HTERT RPE-1 (cell line): Measurements from ENCODE around the gene STRBP.

Experiments
- in situ Hi-C: fragments of 300-500 bp; cut with MboI; formaldehyde crosslinking; loops from 4 replicates; pipeline ENCODE4 v1.14.3; 2020; ENCODE audit warnings: low sequenced_read_pairs

STRBP gene

DNA sequence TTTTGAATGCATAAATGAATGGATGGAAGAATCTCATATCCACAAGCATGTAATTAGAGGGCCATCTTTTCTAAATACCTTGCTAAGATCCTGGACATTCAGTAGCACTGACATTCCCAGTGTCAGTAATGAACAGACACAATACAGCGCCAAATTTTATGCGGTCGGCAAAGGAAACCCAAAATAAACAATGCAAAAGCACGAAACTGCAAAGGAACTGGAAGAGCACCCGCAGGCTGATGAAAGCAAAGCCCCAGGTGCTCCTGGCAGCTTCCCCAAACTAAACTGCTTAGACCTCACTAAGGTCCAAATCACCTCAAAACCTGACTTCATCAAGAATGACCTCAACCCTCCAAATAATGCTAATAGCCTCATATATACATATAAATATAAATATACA is 133.0 kb downstream of the STRBP start:
- in situ Hi-C loops: no loop called here

DNA sequence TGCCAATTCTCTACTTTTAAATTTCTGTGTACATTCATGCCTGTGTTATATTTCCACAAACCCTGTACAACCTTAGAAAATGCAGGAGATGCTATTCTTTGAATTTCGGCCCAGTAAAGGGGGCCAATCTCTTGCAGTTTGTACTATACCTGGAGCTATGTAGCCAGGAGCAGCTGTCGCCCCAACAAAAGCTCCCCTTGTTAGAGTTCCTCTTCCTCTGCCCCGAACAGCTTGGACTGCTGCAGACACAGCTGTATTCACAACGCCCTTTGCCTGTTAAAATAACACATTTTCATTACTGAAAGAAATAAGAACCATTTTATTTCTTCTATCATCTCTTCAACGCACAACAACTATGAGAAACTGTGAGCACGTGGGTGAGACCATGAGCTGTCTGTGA is 135.7 kb downstream of the STRBP start:
- in situ Hi-C loops: no loop called here

DNA sequence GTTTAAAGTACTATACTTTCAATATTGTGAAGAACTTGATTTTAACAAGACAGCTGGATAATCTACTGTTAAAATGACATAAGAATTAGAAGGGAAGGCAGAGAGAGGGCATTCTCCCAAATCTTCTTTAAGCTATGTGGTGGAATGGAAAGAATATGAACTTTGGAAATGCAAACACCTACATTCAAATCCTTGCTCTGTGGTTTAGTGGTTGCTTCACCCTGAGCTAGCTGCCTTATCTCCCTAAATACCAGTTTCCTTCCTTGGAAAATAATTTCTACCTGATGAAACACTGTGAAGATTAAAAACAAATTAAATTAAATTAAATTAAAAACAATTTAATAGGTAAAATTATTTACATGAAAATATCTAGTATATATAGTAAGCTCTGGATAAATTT is 136.4 kb downstream of the STRBP start:
- in situ Hi-C loops: no loop called here

DNA sequence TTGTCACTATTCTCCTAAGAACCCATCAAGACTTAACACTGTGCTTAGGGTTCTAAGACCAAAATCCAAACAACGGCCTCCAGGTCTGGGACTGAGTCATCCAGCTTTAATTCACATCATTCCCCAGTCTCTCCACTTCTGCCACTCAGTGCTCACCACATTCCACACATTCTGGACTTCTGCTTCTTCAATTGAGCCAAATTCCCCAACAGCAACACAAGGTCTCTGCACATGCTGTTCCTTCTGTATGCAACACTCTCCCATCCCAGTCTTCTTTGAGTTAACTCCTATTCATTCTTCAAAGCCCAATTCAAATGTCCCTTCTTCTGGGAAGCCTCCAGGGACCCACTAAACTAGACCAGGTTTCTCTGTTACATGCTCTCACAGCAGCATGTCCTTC is 137.1 kb downstream of the STRBP start:
- in situ Hi-C loops: no loop called here

DNA sequence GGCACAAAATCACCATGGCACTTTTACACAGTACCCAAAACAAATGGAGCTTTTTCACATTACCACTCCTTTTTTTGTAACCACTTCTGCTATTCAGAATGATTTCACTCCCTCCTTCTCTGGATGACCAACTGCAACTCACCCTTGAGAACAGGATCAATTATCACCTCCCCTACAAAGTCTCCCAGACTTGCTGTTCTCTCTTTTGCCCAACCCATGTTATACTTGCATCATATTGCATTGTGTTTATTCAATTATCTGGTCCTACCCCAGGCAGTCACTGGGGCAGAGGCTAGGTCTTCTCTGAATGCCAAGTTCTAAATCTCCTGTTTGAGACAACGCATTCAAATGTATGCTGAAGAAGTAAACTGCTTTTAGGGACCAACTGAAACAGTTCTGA is 139.0 kb downstream of the STRBP start:
- in situ Hi-C loops: no loop called here

DNA sequence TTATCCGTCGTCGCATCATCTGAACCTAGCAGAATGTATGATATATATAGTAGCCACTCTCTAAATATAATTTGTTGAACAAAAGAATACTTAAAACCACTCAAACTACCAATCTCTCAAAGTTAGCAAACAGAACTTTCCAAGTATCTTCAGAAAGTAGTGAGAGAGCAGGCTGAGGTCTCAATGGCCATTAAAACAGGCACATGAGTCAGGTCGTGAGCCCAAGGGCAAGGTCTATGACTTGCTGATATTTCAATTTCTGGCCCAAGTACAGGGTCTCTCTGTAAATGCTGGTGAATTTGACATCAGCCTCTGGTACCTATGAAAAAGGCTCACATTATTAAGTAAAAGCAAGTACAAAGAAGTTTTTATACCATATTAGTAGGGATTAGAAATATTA is 139.8 kb downstream of the STRBP start:
- in situ Hi-C loops: no loop called here

DNA sequence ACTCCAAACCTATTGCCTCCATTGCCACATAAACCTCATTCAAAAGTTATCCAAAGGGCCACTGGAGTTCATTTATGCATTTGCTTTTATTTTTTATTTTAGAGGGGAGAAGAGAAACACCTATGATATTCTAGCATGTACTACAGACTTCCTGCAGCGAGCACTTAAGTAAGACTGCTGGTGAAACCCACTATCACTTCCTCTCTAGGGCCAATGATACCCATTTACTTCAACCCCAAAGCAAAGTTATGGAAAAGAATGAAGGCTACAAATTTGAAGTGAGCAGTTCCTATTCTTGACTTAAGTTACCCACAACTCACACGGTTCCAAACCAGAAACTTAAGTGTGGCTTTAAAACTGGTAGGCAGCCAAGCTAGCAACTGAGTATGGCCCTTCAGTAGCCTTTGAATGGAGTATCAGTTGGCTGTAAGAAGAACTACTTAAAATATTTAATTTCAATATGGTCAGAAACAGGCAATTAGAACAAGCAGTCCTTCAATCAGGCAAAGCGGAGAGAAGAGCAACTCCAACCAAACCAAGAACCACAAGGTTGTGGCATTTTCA is 140.8 kb downstream of the STRBP start:
- in situ Hi-C loops: no loop called here

DNA sequence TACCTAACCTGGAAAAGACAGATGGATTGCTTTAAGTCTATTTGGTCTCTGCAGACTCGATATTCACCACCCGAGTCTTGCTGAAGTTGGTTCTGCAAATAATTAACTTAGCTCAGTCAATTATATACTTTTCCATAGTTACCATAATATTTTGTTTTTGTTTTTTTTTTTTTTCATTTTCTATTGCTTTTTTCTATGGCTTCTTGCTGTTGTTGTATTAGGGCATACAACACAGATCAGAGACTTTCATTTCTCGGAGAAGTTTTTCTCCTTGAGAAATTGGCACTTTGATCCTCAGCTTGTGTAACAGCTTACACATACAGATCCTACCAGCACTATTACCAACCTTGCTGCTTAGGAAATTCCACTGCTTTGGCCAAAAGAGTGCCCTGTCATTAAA is 146.9 kb downstream of the STRBP start:
- in situ Hi-C loops: no loop called here

DNA sequence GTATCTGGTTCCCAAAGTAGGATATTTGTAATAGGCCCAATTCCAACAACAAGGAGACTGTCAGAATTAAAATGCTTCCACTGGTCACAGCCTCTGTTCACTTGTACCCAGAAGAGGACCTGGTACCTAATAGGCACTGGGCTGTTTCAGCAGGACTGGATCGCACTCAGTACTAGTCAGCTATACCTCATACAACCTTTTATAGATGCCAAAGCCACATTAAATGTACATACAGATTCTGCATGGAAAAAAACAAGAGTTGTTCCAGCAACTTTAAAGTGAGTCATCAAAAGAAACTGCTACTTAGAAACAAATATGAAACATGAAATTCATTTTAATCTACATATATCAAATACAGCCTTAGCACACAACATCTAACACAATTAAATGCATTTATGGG is 147.4 kb downstream of the STRBP start:
- in situ Hi-C loops: no loop called here

DNA sequence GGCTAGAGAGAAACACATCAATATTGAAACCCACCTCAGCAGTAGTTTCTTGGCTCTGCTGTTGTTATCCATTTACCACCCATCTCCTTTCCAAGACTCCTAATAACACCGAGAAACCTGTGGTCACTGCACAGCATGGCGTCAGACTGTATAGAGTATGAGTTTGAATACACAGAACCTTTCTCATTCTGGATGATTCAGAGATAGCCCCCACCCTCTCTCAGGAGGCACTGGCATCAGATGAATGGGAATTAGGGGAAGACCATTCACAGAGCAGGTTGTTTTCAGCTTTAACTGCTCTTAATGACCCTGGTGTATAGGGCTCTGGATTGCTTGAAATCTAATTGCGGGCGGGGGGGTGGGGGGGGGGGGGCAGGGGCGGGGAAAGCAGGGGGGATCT is 148.3 kb downstream of the STRBP start:
- in situ Hi-C loops: no loop called here

DNA sequence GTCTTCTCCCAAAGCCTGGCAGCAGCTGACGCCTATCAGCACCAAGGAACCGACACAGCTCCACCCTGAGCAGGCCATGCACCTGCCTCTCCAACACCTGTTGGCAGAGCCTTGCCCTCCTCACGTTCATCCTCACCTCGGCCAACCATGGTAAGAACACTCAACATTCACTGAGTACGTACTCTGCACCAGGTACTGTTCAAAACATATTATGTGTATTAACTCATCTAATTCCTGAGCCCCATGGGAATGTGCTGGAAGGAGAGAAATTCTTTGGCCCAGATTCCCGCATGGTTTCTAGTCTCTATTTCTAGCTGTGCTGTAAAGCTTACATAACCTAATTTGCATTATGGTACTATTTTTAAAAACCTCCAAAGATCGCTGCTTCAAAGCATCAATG is 148.8 kb downstream of the STRBP start:
- in situ Hi-C loops: no loop called here

DNA sequence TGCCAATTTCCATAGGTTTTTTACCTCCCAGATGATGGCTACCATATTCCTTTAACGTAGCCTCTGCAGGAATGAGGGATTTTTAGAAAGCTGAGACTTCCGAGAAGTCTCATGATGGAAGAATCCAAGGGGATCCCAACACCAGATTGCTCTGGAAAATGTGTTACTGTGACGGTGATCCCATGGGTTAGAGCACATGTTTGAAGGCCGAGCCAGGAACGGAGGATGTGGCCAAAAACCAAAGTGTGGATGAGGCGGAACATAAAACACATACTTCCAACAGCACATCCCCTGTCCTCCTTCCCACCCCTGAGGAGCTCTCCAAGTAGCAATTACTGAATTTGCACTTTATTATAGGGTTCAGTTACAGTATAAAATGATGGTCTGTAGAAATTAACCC is 152.3 kb downstream of the STRBP start:
- in situ Hi-C loops: no loop called here

DNA sequence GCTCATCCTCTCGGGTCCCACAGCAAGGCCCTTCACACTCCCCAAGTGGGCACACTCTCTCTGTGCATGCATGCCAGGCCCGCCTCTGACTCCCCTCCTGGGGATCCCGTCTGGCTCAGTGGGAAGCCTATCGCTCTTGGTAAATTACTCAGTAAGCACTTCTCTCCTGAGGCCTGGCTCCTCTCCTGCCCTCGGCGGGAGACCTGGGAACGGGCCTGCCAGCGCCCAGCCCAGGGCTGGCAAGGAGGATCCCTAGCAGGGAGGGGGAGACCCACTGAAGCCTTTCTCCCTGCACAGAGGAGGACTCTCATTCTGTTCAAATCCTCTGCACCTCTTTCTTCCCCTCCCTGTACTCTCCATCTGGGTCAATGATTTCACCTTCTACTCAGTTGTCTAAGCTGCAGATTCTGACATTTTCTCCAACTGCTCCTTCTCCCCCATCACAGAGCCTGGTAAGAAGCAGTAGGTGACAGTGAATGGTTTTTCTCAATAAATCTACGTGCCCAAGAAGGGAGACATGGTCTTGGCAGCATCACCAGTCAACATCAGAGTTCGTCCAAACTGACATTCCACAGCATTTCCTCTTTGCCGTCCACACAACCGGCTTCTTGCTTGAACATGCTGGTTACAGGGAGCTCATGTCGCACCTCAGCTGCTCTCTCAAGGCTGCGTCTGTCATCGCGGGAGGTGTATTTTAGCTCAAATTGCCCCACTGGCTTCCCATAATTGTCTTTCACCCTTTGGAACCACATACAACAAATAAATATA is 153.1 kb downstream of the STRBP start:
- in situ Hi-C loops: no loop called here

DNA sequence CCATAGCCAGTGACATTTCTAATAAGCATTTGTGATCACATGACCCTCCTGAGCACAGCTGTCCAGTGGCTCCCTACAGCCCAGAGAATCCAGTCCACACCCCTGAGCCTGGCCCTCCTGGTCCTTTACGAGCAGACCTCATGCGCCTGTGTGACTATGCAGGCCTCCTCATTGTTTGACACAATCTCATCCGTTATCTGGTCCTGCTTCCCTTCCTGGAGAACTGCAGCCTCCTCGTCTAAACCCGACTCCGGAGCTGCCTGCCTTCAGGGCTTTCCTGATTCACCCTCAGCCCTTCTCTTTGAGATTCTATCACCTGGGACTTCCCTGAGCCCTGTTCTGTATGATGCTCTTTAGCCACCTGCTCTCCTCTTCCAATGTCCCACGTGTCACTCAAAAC is 155.2 kb downstream of the STRBP start:
- in situ Hi-C loops: no loop called here

DNA sequence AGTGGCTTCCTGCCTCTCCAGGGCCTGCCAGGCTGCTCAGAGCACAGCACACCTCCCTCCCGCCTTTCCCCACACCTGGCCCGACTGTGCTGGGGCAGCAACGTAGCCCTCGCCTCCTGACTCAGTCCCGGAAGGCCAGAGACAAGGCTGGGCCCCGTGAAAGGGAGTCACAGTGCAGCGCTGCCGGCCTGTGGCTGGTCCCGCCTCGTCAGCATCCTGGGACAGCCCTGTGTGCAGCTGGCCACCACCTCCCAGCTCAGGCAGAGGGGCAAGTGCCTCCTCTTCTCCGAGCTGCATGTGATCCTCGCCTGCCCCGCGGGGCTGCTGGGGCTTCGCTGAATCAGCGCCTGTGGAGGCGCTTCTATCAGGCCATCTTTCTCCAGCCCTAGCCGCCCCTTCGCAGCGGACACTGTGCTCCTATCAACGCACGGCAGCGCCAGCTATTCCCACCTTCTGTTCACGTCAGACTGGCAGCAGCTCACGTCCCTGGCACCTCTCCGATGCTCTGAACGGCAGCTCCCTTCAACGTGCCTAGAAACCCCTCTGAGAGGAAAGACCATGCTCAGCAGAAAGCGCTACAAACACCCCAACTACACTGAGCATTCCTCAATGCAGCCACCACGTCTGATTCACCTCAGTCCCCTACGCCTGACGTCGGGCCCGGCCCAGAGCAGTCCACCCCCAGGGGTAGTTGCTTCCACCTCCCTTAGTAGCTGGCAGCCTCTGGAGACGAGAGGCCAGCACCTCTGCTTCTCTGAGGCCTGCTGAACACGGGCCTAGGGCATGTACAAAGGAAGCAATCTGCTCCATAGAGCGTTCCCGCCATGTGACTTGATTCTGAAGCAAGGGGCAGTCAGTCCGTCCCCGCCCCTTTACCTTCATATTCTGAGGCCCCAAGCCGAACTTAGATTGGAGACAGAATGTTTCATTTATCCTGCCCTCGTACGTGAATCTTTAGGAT is 156.1 kb downstream of the STRBP start:
- in situ Hi-C loops: no loop called here

DNA sequence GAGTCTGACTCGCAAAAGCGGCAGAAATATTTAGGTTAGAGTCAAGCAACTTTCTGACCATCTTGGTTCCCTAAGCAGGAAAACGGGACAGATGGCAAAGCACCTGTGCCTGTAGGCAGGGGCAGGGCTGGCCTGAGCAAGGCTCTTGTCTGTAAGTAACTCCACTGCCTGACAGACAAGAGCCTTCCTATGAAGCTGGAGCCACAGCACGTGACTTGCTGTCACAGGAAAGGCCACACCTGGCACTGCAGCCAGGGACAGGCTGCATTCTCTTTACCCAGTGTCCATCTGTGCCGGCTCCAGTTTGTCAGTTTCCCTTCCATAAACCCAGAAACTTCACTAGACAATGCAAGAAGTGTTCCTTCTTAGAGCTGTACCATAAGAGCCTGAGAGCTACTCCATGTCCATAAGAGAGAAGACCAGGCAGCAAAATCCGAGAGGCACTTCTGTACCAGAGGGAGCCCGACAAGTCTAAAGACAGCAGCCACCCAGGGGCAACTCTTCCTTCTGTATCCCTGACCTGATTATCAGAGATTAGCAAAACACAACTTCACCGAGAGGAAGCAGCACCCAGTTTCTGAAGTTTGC is 156.9 kb downstream of the STRBP start:
- in situ Hi-C loops: no loop called here

DNA sequence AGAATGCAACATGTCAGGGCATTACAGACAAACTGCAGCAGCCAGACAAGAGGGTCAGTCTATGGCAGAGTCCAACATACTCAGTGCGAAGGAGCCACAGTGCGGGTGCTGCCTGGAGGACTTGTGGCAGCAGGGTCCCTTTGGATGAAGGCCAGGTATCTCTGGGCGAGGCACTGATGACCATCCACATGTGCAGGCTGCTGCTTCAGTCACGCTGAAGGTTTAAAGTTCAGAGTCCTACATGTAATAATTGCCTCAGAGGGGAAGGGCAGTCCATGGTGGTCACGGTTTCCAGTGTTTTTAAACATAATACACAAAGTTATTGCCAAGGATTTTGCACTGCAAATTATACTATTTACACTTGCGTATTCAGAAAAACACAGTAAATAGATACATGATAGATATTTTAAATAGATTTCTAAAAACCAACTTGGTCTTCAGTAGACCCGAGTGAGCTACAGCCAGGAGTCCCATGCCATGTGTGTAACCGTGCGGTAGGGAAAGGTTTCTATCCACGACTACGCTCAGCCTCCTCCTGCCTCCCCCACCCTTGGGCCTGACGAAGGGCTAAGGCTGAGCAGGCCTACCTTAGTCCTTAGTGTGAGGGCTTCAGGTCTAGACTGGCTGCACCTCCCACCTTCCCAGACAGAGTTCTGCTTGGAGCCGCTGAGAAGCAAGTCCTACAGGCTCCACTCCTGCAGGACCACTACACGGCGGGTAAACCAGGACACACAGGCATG is 158.7 kb downstream of the STRBP start:
- in situ Hi-C loops: no loop called here

DNA sequence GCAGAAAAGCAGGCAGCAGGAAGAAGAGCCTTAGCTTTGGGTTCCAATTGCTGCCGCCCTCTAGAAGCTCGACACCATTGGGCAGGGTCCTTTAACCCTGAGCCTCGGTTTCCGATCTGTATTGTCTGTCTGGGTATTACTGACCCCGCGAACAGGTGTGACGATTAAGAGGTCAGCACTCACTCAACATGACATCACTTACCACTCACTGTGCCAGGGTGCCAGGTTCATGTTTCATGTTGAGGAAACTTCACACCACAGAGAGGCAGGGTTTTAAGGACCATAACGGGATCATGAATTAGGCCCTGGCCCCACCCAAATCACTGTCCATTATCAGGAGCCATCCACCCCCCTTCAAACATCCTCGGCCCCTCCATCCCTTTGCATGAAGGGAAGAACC is 159.4 kb downstream of the STRBP start:
- in situ Hi-C loops: no loop called here

DNA sequence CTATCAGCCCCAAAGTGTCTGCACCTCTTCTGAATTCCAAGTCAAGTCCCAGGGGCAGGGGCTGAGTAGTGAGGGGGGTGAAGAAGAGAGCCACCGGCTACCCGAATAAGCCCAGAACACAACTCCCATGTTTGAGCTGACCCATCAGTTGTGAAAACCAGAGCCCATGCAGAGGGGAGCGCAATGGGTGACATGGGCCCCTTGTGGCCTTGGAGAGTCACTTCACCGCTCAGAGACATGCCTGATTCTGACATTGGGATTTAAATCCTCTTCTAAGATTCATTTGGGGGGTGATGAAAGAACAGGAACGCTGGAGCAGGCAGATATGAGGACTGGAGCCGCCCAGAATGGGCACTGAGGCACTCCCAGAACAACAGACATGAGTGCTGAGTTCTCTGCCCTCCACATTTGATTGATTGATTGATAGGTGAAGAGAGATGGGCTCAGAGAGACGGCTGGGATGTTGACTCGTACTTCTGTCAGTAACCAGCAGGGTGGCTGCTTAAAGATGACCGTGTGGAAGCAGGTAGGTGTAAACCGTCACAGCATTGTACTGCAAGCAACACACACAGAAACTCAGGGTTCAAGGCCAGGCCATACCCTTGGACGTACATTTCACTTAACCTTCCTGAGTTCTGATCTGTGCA is 160.6 kb downstream of the STRBP start:
- in situ Hi-C loops: no loop called here

DNA sequence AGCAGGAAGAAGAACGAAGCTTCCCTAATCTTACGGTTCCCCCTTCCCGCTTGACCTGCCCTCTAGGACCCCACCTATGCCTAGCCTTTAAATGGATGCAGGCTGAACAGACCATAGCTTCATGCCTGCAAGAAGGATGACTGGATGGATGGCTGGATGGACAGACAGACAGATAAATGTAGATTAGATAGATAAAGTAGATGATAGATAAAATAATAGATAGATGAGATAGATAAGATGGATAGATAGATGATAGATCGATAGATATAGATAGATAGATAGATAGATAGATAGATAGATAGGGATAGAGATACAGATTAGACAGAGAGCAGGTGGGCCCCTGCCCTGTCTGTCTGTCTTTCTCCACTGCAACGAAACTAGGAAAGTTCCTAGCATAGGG is 162.9 kb downstream of the STRBP start:
- in situ Hi-C loops: no loop called here
